H9 (cell line): ENCODE results near the gene CCL27. TPM values are rescaled to one million over a fixed set of nuclear protein-coding genes. Genes with fewer than 3 reads are reported as not detected.

Experiments used
- DNase-seq: peaks from one replicate; pipeline ENCODE4 v3.0.0-alpha.2; 2017
- H2AFZ ChIP-seq: one replicate; pipeline ENCODE4 v1.6.1; 2013; ENCODE audit warnings: mild to moderate bottlenecking, low read length, control low read depth, moderate library complexity
- H2AK5ac ChIP-seq: 2 replicates; pipeline ENCODE4 v1.6.1; 2013; ENCODE audit warnings: low read length, control low read depth, mixed read lengths; ENCODE audit not compliant: insufficient read length
- H2BK120ac ChIP-seq: one replicate; pipeline ENCODE4 v1.6.1; 2013; ENCODE audit warnings: low read depth, mild to moderate bottlenecking, low read length, control low read depth, inconsistent platforms; ENCODE audit not compliant: poor library complexity, severe bottlenecking
- H2BK12ac ChIP-seq: 2 replicates; pipeline ENCODE4 v1.6.1; 2013; ENCODE audit warnings: low read length, control low read depth, mixed read lengths, low read depth; ENCODE audit not compliant: insufficient read length
- H2BK15ac ChIP-seq: 2 replicates; pipeline ENCODE4 v1.6.1; 2013; ENCODE audit warnings: low read depth, low read length, control low read depth
- H2BK20ac ChIP-seq: one replicate; pipeline ENCODE4 v1.6.1; 2013; ENCODE audit warnings: low read depth, mild to moderate bottlenecking, low read length, control low read depth, inconsistent platforms; ENCODE audit not compliant: poor library complexity, severe bottlenecking
- H2BK5ac ChIP-seq: 2 replicates; pipeline ENCODE4 v1.6.1; 2013; ENCODE audit warnings: low read length, control low read depth, mixed read lengths; ENCODE audit not compliant: insufficient read length
- H3K14ac ChIP-seq: 2 replicates; pipeline ENCODE4 v1.6.1; 2013; ENCODE audit warnings: low read length, control low read depth; ENCODE audit not compliant: insufficient read depth
- H3K18ac ChIP-seq: 2 replicates; pipeline ENCODE4 v1.6.1; 2013; ENCODE audit warnings: low read depth, mild to moderate bottlenecking, mixed read lengths, low read length, control low read depth; ENCODE audit not compliant: insufficient read length
- H3K23ac ChIP-seq: 2 replicates; pipeline ENCODE4 v1.6.1; 2013; ENCODE audit warnings: low read length, control low read depth, mixed read lengths, low read depth; ENCODE audit not compliant: insufficient read length
- H3K23me2 ChIP-seq: 2 replicates; pipeline ENCODE4 v1.6.1; 2013; ENCODE audit warnings: low read depth, mild to moderate bottlenecking, mixed read lengths, low read length, control low read depth; ENCODE audit not compliant: insufficient read length, poor library complexity, severe bottlenecking
- H3K27ac ChIP-seq: 2 replicates; pipeline ENCODE4 v1.5.1; 2013; ENCODE audit warnings: low read length, control low read depth, mixed read lengths, low read depth; ENCODE audit not compliant: insufficient read length
- H3K27me3 ChIP-seq: 2 replicates; pipeline ENCODE4 v1.6.1; 2013; ENCODE audit warnings: low read length, control low read depth, inconsistent platforms; ENCODE audit not compliant: insufficient read depth
- H3K4ac ChIP-seq: 2 replicates; pipeline ENCODE4 v1.6.1; 2013; ENCODE audit warnings: low read depth, mild to moderate bottlenecking, control low read depth, inconsistent platforms, low read length, moderate library complexity
- H3K4me1 ChIP-seq: 2 replicates; pipeline ENCODE4 v1.6.1; 2013; ENCODE audit warnings: low read length, control low read depth, inconsistent platforms; ENCODE audit not compliant: insufficient read depth
- H3K4me2 ChIP-seq: 2 replicates; pipeline ENCODE4 v1.6.1; 2013; ENCODE audit warnings: low read length, control low read depth, mixed read lengths; ENCODE audit not compliant: insufficient read length, insufficient read depth
- H3K56ac ChIP-seq: 2 replicates; pipeline ENCODE4 v1.6.1; 2013; ENCODE audit warnings: low read depth, mild to moderate bottlenecking, mixed read lengths, low read length, control low read depth; ENCODE audit not compliant: insufficient read length
- H3K79me1 ChIP-seq: 2 replicates; pipeline ENCODE4 v1.6.1; 2013; ENCODE audit warnings: low read depth, mild to moderate bottlenecking, moderate library complexity, low read length, control low read depth, inconsistent platforms; ENCODE audit not compliant: insufficient read depth, poor library complexity, severe bottlenecking
- H3K79me2 ChIP-seq: 2 replicates; pipeline ENCODE4 v1.6.1; 2013; ENCODE audit warnings: low read length, control low read depth, inconsistent platforms; ENCODE audit not compliant: insufficient read depth
- H3K9ac ChIP-seq: 2 replicates; pipeline ENCODE4 v1.6.1; 2013; ENCODE audit warnings: low read length, control low read depth, mixed read lengths; ENCODE audit not compliant: insufficient read length; ENCODE audit errors: extremely low read depth
- H3K9me3 ChIP-seq: one replicate; pipeline ENCODE4 v1.6.1; 2013; ENCODE audit warnings: low read depth, low read length, inconsistent platforms; ENCODE audit not compliant: control insufficient read depth
- H3T11ph ChIP-seq: one replicate; pipeline ENCODE4 v1.6.1; 2013; ENCODE audit warnings: mild to moderate bottlenecking, low read length, control low read depth, inconsistent platforms
- H4K20me1 ChIP-seq: one replicate; pipeline ENCODE4 v1.6.1; 2013; ENCODE audit not compliant: control insufficient read depth, insufficient read length, insufficient read depth
- H4K5ac ChIP-seq: 2 replicates; pipeline ENCODE4 v1.6.1; 2013; ENCODE audit warnings: low read depth, mild to moderate bottlenecking, mixed read lengths, low read length, control low read depth; ENCODE audit not compliant: insufficient read length
- H4K8ac ChIP-seq: replicated peaks from 2 replicates; pipeline ENCODE4 v1.6.1; 2013; ENCODE audit warnings: low read length, control low read depth, mixed read lengths, low read depth; ENCODE audit not compliant: insufficient read length
- H4K91ac ChIP-seq: 2 replicates; pipeline ENCODE4 v1.6.1; 2013; ENCODE audit warnings: low read depth, mild to moderate bottlenecking, moderate library complexity, mixed read lengths, low read length, control low read depth; ENCODE audit not compliant: insufficient read length
- H3K27ac Mint-ChIP-seq, 3 experiments: 2 replicates in 2 of 3; 3 replicates in 1 of 3; pipeline ENCODE4 v1.8.0; 2020 to 2021; ENCODE audit warnings: mixed read lengths in 3 of 3, mild to moderate bottlenecking in 1 of 3, moderate library complexity in 1 of 3
- H3K27me3 Mint-ChIP-seq: 2 replicates; pipeline ENCODE4 v1.8.0; 2021; ENCODE audit warnings: low read depth, mild to moderate bottlenecking, moderate library complexity, mixed read lengths
- H3K36me3 Mint-ChIP-seq, 3 experiments: 2 replicates in 2 of 3; 3 replicates in 1 of 3; pipeline ENCODE4 v1.8.0; 2020 to 2021; ENCODE audit warnings: low read depth in 3 of 3, mixed read lengths in 3 of 3; ENCODE audit not compliant: insufficient read depth in 1 of 3
- H3K4me1 Mint-ChIP-seq, 2 experiments: 2 replicates each; pipeline ENCODE4 v1.8.0; 2020; ENCODE audit warnings: mixed read lengths in 2 of 2
- H3K4me3 Mint-ChIP-seq, 2 experiments: 2 replicates in 1 of 2; 3 replicates in 1 of 2; pipeline ENCODE4 v1.8.0; 2020 to 2021; ENCODE audit warnings: mild to moderate bottlenecking in 2 of 2, mixed read lengths in 2 of 2, moderate library complexity in 1 of 2
- H3K9me3 Mint-ChIP-seq, 2 experiments: 2 replicates in 1 of 2; 3 replicates in 1 of 2; pipeline ENCODE4 v1.8.0; 2020; ENCODE audit warnings: mild to moderate bottlenecking in 2 of 2, mixed read lengths in 2 of 2, moderate library complexity in 1 of 2
- WGBS: extraction: QIAGEN DNeasy Blood & Tissue Kit; methylation state at CpG from one replicate; pipeline ENCODE4 v1.1.7; 2013; ENCODE audit warnings: missing lambda C conversion rate, low lambda C conversion rate, mixed read lengths; ENCODE audit not compliant: insufficient read length; ENCODE audit errors: extremely low coverage; 5-methylcytosine and 5-hydroxymethylcytosine counted together
- total RNA-seq: library from RNA; stranded (reverse); gene quantifications from 2 replicates; pipeline ENCODE4 v1.2.1, GENCODE V29; 2021
- TF ChIP-seq, protein P1 (sequence below): fragments of 200-600 bp; sonication (generic); conservative IDR thresholded peaks from 3 replicates; pipeline ENCODE4 v1.8.0; 2021; ENCODE audit warnings: antibody characterized with exemption, mild to moderate bottlenecking

Gene CCL27
- total RNA-seq, 1 experiment from 2014 or later: 0.28 TPM

DNA sequence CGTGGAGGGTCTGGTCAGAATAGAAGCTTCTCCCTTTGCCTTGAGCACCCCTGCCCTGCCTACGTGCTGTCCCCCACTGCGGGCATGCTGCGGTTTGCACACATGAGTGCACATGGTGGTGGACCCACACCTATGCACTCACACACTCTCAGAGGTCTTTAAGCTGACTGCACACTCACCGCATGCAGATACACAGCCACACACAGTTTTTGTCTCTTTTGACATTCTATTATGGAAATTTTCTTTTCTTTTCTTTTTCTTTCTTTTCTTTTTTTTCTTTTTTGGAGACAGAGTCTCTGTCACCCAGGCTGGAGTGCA, 33.0 kb downstream of the CCL27 start:
- Histone ChIP-seq H2AK5ac (no peak overlapping the region), H3K4ac (no peak overlapping the region), H2BK20ac (no peak overlapping the region), H3T11ph (no peak overlapping the region), H3K79me1 (no peaks in the 10 kb centered on the region), H3K23me2 (peaks cover 13% of the 10 kb centered on the region), H2BK15ac (no peak overlapping the region), H2BK120ac (no peak overlapping the region), H3K27ac (no peak overlapping the region), H3K18ac (no peak overlapping the region), H4K8ac (no peak overlapping the region), H2BK5ac (no peak overlapping the region), H3K23ac (no peak overlapping the region), H4K5ac (no peak overlapping the region), H4K20me1 (no peaks in the 10 kb centered on the region), H3K79me2 (no peaks in the 10 kb centered on the region), H3K14ac (no peak overlapping the region), H3K4me1 (no peaks in the 10 kb centered on the region), H3K56ac (no peak overlapping the region), H3K4me2 (peak overlapping the region; percentile 58), H2BK12ac (no peak overlapping the region), H3K9me3 (no peaks in the 10 kb centered on the region), H2AFZ (no peak overlapping the region), H4K91ac (no peak overlapping the region), H3K27me3 (peaks cover 56% of the 10 kb centered on the region), H3K9ac (no peak overlapping the region)
- DNase-seq: no peak
- Mint-ChIP-seq H3K36me3 (peaks cover 0 to 1% (median 0%) of the 10 kb centered on the region in 3 experiments; a peak in 3 of 7 replicates), H3K9me3 (peaks cover 0 to 6% of the 10 kb centered on the region in 2 experiments; a peak in 3 of 5 replicates), H3K4me1 (peaks cover 17 to 38% of the 10 kb centered on the region in 2 experiments), H3K4me3 (peak overlapping the region; percentile 64 to 86), H3K27me3 (peaks cover 83% of the 10 kb centered on the region), H3K27ac (no peak overlapping the region)
- WGBS: no CpG with 5 or more reads among the region's 5 CpGs
- TF ChIP-seq, protein P1, sequence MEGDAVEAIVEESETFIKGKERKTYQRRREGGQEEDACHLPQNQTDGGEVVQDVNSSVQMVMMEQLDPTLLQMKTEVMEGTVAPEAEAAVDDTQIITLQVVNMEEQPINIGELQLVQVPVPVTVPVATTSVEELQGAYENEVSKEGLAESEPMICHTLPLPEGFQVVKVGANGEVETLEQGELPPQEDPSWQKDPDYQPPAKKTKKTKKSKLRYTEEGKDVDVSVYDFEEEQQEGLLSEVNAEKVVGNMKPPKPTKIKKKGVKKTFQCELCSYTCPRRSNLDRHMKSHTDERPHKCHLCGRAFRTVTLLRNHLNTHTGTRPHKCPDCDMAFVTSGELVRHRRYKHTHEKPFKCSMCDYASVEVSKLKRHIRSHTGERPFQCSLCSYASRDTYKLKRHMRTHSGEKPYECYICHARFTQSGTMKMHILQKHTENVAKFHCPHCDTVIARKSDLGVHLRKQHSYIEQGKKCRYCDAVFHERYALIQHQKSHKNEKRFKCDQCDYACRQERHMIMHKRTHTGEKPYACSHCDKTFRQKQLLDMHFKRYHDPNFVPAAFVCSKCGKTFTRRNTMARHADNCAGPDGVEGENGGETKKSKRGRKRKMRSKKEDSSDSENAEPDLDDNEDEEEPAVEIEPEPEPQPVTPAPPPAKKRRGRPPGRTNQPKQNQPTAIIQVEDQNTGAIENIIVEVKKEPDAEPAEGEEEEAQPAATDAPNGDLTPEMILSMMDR: no peak
